GM12892 (cell line): ENCODE results near the gene GRAMD1B.

Source experiments
- POLR2A ChIP-seq: IDR thresholded peaks from 2 replicates; pipeline ENCODE4 v1.6.1; 2011; ENCODE audit warnings: low read depth, low read length, control low read depth
- POLR2AphosphoS5 ChIP-seq: IDR thresholded peaks from 2 replicates; pipeline ENCODE4 v1.6.1; 2011; ENCODE audit warnings: low read depth, low read length, control low read depth
- TAF1 ChIP-seq: IDR thresholded peaks from 2 replicates; pipeline ENCODE4 v1.6.1; 2011; ENCODE audit warnings: low read depth, mild to moderate bottlenecking, control low read depth, low read length, borderline replicate concordance

GRCh38 chr11:123421589-123421988 is 8.5 kb upstream of the GRAMD1B start:
- no peak for TF ChIP-seq POLR2A
- TF ChIP-seq TAF1: no peak
- no peak for TF ChIP-seq POLR2AphosphoS5
